Measurements from ENCODE around the gene RB1.
"Not testable (repeated sequence)": the region's sequence is repeated elsewhere in the genome, so short reads cannot be mapped to it uniquely, and the experiment has no call there.

RB1 gene

GRCh38 chr13:48412881-48413351, 109.4 kb downstream of the RB1 start, which contains the start of gene LPAR6:
LPAR6 (minus strand) TSS chr13:48413113; CDS start chr13:48412423, 690 bp downstream.
- no peak for DNase-seq

DNA sequence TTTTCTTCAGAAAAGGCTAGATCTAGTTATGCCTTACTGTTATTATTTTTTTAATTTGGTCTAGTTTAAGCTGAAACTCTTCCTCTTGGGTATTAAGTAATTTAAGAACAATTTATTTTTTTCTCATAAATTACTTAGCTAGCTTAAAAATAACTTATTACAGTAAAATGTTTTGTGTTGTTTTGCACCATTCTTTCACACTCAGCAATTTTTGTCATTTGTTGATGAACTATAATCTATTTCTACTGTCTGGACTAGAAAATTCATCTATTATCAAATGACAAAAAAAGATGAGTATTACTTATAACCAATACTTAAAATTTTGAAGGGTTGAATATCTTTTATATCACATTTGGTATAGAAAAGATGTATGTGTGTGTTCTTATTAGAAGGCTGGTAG, 111.0 kb downstream of the RB1 start:
- DNase-seq, result no peak

GRCh38 chr13:48415516-48415915, 112.0 kb downstream of the RB1 start:
- DNase-seq, result no peak

DNA sequence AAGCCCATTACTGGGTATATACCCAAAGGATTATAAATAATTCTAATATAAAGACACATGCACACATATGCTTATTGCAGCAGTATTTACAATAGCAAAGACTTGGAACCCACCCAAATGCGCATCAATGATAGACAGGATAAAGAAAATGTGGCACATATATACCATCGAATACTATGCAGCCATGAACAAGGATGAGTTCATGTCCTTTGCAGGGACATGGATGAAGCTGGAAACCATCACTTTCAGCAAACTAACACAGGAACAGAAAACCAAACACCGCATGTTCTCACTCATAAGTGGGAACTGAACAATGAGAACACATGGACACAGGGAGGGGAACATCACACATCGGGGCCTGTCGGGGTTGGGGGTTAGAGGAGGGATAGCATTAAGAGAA, 118.5 kb downstream of the RB1 start:
- DNase-seq, result not testable (repeated sequence)

- DNase-seq, result no peak
Measured at GRCh38 chr13:48424212-48424611, 120.7 kb downstream of the RB1 start.

DNA sequence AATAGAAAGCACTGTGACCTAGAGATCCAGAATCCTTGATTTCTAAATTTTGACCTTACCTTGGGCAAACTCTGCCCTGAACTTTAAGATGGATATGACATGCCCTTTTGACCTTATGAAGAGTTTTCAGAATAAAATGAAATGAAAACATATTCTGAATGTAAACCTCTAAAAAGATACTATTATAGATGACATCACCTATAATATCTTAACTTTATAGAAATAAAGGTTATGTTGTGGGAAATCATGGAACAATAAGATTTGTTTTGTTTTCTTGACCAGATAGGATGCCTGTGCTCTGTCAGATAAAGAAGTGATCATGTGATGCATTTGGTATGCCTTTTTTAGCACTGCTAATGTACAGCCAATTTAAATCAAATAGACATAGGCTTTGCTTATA, 122.5 kb downstream of the RB1 start:
- no peak for DNase-seq

- DNase-seq, result not testable (repeated sequence)
Measured at GRCh38 chr13:48426755-48427298, 123.3 kb downstream of the RB1 start.

DNA sequence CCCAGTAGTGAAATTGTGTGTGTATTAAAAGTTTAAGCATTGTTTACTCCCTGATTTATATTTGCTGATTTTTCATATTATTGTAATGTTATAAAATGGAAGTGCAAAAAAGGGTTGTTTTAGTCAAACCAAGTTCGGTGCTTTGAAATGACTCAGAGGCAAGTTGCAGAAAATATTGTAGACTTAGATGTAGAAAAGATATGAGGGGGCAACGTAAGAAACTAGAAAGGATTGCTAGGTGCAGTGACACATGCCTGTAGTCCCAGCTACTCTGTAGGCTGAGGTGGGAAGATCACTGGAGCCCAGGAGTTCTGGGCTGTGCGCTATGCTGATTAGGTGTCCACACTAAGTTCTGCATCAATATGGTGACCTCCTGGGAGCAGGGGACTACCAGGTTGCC, 125.5 kb downstream of the RB1 start:
- no peak for DNase-seq

- DNase-seq, result no peak
Measured at GRCh38 chr13:48429886-48430285, 126.3 kb downstream of the RB1 start.

GRCh38 chr13:48431431-48431830, 127.9 kb downstream of the RB1 start:
- no peak for DNase-seq

DNA sequence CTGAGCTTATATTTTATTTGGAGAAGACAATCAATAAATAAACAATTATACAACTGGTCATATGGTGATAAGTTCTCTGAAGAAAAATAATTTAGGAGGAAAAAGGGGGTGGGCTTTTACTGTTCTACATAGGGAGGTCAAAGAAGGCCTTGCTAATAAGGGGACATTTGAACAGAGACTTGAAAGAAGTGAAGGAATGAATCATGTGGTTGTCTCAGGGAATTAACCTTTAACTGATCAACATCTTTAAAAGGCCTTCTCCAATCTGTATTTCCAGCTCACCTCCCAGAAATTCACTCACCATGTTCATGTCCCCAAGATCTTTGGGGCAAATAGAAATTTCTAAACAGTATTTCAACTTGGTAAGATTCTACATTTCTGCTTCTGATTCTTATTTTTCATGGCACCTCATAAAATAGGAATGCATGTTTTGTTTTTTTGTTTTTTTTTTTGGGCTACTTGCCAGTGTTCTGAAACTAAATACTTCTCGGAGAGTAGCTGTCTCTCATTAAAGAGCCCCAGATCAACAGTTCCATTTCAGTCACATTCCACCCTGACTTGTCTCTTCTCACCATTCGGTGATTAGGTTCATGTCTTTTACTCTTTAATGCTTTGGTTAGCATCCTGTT, 128.6 kb downstream of the RB1 start:
- no peak for DNase-seq

DNA sequence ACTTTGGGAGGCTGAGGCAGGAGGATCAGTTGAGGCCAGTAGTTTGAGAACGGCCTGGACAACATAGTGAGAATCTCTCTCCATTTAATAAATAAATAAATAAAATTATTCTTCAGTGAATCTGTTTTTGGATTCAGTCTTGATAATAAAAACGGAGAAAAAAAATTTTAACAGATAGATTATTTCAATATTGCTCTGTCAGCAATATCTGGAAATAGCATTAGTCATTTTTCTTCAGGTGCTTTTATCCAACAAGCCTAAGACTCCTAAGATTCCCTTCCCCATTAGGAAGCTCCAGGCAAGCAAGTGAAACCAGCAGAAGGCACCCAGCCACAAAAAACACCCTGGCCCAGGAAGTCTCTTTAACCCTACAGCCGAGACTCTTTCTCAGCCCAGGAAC, 130.6 kb downstream of the RB1 start:
- DNase-seq, result no peak

- DNase-seq, result no peak
Measured at GRCh38 chr13:48436661-48437288, 133.2 kb downstream of the RB1 start.

DNA sequence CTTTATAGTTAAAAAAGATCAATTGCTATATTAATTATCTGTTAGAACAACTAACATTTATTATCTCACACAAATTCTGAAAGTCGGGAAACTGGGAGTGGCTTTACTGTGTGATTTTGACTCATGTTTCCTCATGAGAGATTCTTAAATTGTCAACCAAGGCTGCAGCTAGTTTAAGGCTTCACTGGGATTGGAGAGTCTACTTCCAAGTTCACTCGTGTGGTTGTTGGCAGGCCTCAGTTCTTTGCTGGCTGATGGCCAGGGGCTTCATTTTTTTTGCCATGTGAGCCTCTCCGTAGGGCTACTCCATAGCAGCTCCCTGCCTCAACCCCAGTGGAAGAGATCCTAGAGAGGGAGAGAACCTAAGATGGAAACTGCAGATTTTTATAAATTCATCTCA, 133.8 kb downstream of the RB1 start:
- no peak for DNase-seq

GRCh38 chr13:48443442-48444208, 140.1 kb downstream of the RB1 start:
- no peak for DNase-seq

- peak; percentile 59 for DNase-seq
Measured at GRCh38 chr13:48446464-48446863, 142.9 kb downstream of the RB1 start.

DNA sequence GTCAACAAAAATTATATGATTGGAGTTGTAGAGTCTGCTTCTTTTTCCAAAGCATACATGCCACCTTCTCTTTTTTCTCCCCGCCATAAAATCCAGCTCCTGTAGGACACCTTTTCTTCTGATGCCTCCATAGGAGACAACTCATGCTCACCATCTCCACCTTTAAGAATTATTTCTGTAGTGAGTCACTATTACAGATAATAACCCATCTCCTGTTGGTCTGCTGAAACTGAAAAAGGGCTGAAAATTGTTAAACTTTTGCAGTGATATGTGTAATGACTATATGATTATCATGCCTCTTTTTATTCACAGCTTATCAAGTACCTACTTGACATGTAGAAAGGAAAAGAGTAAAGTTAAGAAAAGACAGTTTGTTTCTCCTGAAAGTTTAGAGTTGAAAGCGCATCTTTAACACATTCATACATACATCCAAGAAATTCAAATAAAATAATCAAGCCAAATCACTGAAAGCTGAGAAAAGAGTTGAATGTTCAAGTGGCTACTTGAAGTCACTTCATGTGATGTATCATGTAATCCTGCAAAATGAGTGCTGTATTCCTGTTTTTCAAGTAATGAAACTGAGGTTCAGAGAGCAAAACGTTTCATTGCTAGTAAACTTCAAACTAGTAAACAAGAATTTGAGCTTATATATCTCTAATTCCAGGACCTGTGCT, 144.9 kb downstream of the RB1 start:
- peak; percentile 21 for DNase-seq

GRCh38 chr13:48448959-48449614, 145.5 kb downstream of the RB1 start:
- DNase-seq, result peak; percentile 56

GRCh38 chr13:48449656-48450055, 146.1 kb downstream of the RB1 start:
- DNase-seq, result no peak

DNA sequence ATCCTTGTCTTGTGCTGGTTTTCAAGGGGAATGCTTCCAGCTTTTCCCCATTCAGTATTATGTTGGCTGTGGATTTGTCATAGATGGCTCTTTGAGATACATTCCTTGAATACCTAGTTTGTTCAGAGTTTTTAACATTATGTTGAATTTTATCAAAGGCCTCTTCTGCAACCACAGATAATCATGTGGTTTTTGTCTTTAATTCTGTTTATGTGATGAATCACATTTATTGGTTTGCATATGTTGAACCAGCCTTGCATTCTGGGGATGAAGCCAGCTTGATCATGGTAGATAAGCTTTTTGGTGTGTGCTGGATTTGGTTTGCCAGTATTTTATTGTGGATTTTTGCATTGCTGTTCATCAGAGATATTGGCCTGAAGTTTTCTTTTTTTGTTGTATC, 147.6 kb downstream of the RB1 start:
- DNase-seq, result peak; percentile 22

- DNase-seq, result no peak
Measured at GRCh38 chr13:48456546-48456945, 153.0 kb downstream of the RB1 start.

- DNase-seq, result no peak
Measured at GRCh38 chr13:48457578-48458242, 154.2 kb downstream of the RB1 start.

Data from NCI-H226 (cell line).